DND-41 (cell line): ENCODE results near the gene CACNA1S.

Experiments
- ATAC-seq: fragments of 200-7000 bp; cut with Tn5 transposase; 3 replicates; pipeline ENCODE4 v1.9.1; 2021; ENCODE audit warnings: low read depth; ENCODE audit not compliant: insufficient read depth
- DNase-seq: peaks from one replicate; pipeline ENCODE4 v3.0.0-alpha.2; 2020
- H2AFZ ChIP-seq: 2 replicates; pipeline ENCODE4 v1.6.0; 2012; ENCODE audit warnings: low read depth, low read length
- H3K27ac ChIP-seq: 2 replicates; pipeline ENCODE4 v1.5.1; 2012; ENCODE audit warnings: low read length, inconsistent platforms
- H3K27me3 ChIP-seq: fragments of 200-600 bp; sonication (generic); 2 replicates; pipeline ENCODE4 v1.6.0; 2012; ENCODE audit warnings: low read length, mild to moderate bottlenecking, inconsistent platforms; ENCODE audit not compliant: insufficient read depth, poor library complexity
- H3K36me3 ChIP-seq: 2 replicates; pipeline ENCODE4 v1.5.1; 2012; ENCODE audit warnings: low read length, inconsistent platforms; ENCODE audit not compliant: insufficient read depth
- H3K4me1 ChIP-seq: 2 replicates; pipeline ENCODE4 v1.5.1; 2012; ENCODE audit warnings: mild to moderate bottlenecking, low read length; ENCODE audit not compliant: insufficient read depth
- H3K4me2 ChIP-seq: 2 replicates; pipeline ENCODE4 v1.6.0; 2012; ENCODE audit warnings: mild to moderate bottlenecking, moderate library complexity, low read length, inconsistent platforms; ENCODE audit not compliant: insufficient read depth
- H3K4me3 ChIP-seq, 2 experiments: fragments of 200-600 bp in 1 of 2; shearing (Covaris generic) in 1 of 2; 2 replicates each; pipeline ENCODE4 v1.5.1; 2012 to 2016; ENCODE audit warnings: inconsistent platforms in 2 of 2, low read length in 2 of 2, mild to moderate bottlenecking in 2 of 2, low read depth in 1 of 2, moderate library complexity in 1 of 2
- H3K79me2 ChIP-seq: 2 replicates; pipeline ENCODE4 v1.6.0; 2012; ENCODE audit warnings: low read length, inconsistent platforms; ENCODE audit not compliant: insufficient read depth
- H3K9ac ChIP-seq: 2 replicates; pipeline ENCODE4 v1.6.0; 2012; ENCODE audit warnings: low read depth, mild to moderate bottlenecking, inconsistent platforms, low read length, moderate library complexity
- H3K9me3 ChIP-seq: 2 replicates; pipeline ENCODE4 v1.5.1; 2012; ENCODE audit warnings: low read length, moderate library complexity, mild to moderate bottlenecking, inconsistent platforms; ENCODE audit not compliant: insufficient read depth, severe bottlenecking
- H4K20me1 ChIP-seq: 2 replicates; pipeline ENCODE4 v1.6.0; 2012; ENCODE audit warnings: low read length; ENCODE audit not compliant: insufficient read depth
- EZH2 ChIP-seq: IDR thresholded peaks from 3 replicates; pipeline ENCODE4 v1.6.1; 2012; ENCODE audit warnings: borderline replicate concordance, low read depth, mild to moderate bottlenecking, moderate library complexity, low read length, inconsistent platforms; ENCODE audit not compliant: severe bottlenecking
- TF ChIP-seq, protein P1 (sequence below): IDR thresholded peaks from 2 replicates; pipeline ENCODE4 v1.5.1; 2012; ENCODE audit warnings: borderline replicate concordance, low read length, moderate library complexity, mild to moderate bottlenecking; ENCODE audit not compliant: poor library complexity, severe bottlenecking; ENCODE audit errors: extremely low read depth

CACNA1S gene

DNA sequence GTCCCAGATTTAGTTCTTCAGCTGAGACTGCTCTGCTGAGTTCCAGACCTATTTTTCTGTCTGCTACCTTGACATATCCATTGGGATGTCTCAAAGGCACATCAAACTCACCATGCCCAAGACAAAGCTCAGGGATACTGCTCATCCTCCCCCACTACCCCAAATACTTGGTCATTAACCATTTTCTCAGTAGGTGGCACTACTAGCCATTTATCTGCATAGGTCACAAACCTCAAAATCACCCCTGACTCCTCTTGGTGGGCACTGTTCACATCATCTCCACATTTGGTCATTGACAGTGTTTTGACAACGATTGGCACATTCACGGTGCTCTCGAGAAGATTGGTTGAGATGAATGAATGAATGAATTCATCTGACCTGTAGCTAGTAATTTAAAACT is 32.1 kb downstream of the CACNA1S start:
- DNase-seq, result no peak
- H3K4me2 ChIP-seq, result no peak overlapping the region
- TF ChIP-seq EZH2, result no peak
- TF ChIP-seq, protein P1, sequence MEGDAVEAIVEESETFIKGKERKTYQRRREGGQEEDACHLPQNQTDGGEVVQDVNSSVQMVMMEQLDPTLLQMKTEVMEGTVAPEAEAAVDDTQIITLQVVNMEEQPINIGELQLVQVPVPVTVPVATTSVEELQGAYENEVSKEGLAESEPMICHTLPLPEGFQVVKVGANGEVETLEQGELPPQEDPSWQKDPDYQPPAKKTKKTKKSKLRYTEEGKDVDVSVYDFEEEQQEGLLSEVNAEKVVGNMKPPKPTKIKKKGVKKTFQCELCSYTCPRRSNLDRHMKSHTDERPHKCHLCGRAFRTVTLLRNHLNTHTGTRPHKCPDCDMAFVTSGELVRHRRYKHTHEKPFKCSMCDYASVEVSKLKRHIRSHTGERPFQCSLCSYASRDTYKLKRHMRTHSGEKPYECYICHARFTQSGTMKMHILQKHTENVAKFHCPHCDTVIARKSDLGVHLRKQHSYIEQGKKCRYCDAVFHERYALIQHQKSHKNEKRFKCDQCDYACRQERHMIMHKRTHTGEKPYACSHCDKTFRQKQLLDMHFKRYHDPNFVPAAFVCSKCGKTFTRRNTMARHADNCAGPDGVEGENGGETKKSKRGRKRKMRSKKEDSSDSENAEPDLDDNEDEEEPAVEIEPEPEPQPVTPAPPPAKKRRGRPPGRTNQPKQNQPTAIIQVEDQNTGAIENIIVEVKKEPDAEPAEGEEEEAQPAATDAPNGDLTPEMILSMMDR, result peak; percentile 25
- H2AFZ ChIP-seq, result no peak overlapping the region
- H3K27me3 ChIP-seq, result peaks cover 18% of the 10 kb centered on the region
- no peaks in the 10 kb centered on the region for H3K36me3 ChIP-seq
- peaks cover 3% of the 10 kb centered on the region; the same call in 1 of the 2 replicates for H4K20me1 ChIP-seq
- H3K9ac ChIP-seq, result no peak overlapping the region
- H3K4me3 ChIP-seq, result no peak overlapping the region
- H3K27ac ChIP-seq, result no peak overlapping the region
- no peaks in the 10 kb centered on the region for H3K9me3 ChIP-seq
- H3K4me1 ChIP-seq, result no peaks in the 10 kb centered on the region
- no peak for ATAC-seq
- H3K79me2 ChIP-seq, result no peaks in the 10 kb centered on the region

GRCh38 chr1:201077736-201078135 is 34.5 kb downstream of the CACNA1S start:
- no peak for ATAC-seq
- Histone ChIP-seq H2AFZ (no peak overlapping the region), H3K9ac (no peak overlapping the region), H3K4me3 (no peak overlapping the region), H3K4me1 (no peaks in the 10 kb centered on the region), H3K27me3 (peaks cover 6% of the 10 kb centered on the region), H3K36me3 (no peaks in the 10 kb centered on the region), H3K27ac (no peak overlapping the region), H3K79me2 (no peaks in the 10 kb centered on the region), H3K4me2 (no peak overlapping the region), H3K9me3 (no peaks in the 10 kb centered on the region), H4K20me1 (peaks cover 3% of the 10 kb centered on the region; the same call in 1 of the 2 replicates)
- TF ChIP-seq, protein P1, result no peak
- no peak for TF ChIP-seq EZH2
- DNase-seq, result no peak

GRCh38 chr1:201077116-201077515 is 35.1 kb downstream of the CACNA1S start:
- DNase-seq, result no peak
- Histone ChIP-seq H3K27ac (no peak overlapping the region), H3K4me3 (no peak overlapping the region), H4K20me1 (peaks cover 3% of the 10 kb centered on the region; the same call in 1 of the 2 replicates), H3K36me3 (no peaks in the 10 kb centered on the region), H3K27me3 (peaks cover 3% of the 10 kb centered on the region), H2AFZ (no peak overlapping the region), H3K9ac (no peak overlapping the region), H3K9me3 (no peaks in the 10 kb centered on the region), H3K79me2 (no peaks in the 10 kb centered on the region), H3K4me1 (no peaks in the 10 kb centered on the region), H3K4me2 (no peak overlapping the region)
- TF ChIP-seq EZH2, result no peak
- TF ChIP-seq, protein P1, result no peak
- ATAC-seq, result no peak

DNA sequence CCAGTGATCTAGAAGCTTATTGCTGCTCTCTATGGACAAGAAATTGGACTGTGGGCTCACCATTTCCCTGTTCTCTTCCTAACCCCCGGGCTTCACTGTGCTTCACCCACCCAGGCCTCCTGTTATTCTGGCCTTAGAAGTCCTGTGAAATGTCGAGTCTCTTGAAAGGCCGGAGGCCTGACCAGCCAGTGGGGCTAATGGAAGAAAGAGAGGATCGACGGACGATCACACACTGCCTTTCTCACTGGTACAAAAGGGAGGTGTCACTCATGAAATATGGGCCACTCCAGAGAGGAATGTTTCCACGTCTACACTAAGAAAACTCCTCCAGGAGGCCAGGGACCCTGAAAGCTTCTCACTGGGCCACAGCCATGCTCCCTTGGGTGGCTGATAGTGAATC is 36.1 kb downstream of the CACNA1S start:
- ATAC-seq, result no peak
- TF ChIP-seq, protein P1, result no peak
- no peak for TF ChIP-seq EZH2
- H3K27me3 ChIP-seq, result peaks cover 3% of the 10 kb centered on the region

More for the DNA sequence above, 36.1 kb downstream of the CACNA1S start:
- H3K27ac ChIP-seq, result no peak overlapping the region
- no peaks in the 10 kb centered on the region for H3K79me2 ChIP-seq
- H3K4me1 ChIP-seq, result no peaks in the 10 kb centered on the region
- H3K4me2 ChIP-seq, result no peak overlapping the region
- H4K20me1 ChIP-seq, result peaks cover 3% of the 10 kb centered on the region; the same call in 1 of the 2 replicates
- H3K9ac ChIP-seq, result no peak overlapping the region
- H3K9me3 ChIP-seq, result no peaks in the 10 kb centered on the region
- H3K36me3 ChIP-seq, result no peaks in the 10 kb centered on the region
- no peak overlapping the region for H3K4me3 ChIP-seq
- DNase-seq, result no peak
- H2AFZ ChIP-seq, result no peak overlapping the region
